Keratinocyte (primary cell): ENCODE data around the gene ADISSP. TPM values are rescaled to one million over a fixed set of nuclear protein-coding genes. Genes with fewer than 3 reads are reported as not detected.

Experiments used
- DNase-seq: peaks from one replicate; pipeline ENCODE4 v3.0.0-alpha.2; 2011; ENCODE audit warnings: low read depth, missing footprints, low spot score
- FAIRE-seq: peaks from 2 replicates; lab custom pipeline; 2011; peaks lifted over from hg19 to GRCh38; lab: Jason Lieb, UNC
- H2AFZ ChIP-seq: 2 replicates; pipeline ENCODE4 v1.6.0; 2012; ENCODE audit warnings: low read length, control low read depth, inconsistent platforms; ENCODE audit not compliant: control insufficient read depth
- H3K27ac ChIP-seq: 2 replicates; pipeline ENCODE4 v1.5.1; 2011; ENCODE audit warnings: low read length; ENCODE audit not compliant: control insufficient read depth, insufficient read depth
- H3K27me3 ChIP-seq: 3 replicates; pipeline ENCODE4 v1.6.0; 2011; ENCODE audit warnings: low read length; ENCODE audit not compliant: control insufficient read depth, insufficient read depth; ENCODE audit errors: extremely low read depth
- H3K36me3 ChIP-seq, 2 experiments: 2 replicates in 1 of 2; 3 replicates in 1 of 2; pipeline ENCODE4 v1.5.1; 2011; ENCODE audit warnings: low read length in 2 of 2, mild to moderate bottlenecking in 1 of 2; ENCODE audit not compliant: control insufficient read depth in 2 of 2, insufficient read depth in 2 of 2; ENCODE audit errors: extremely low read depth in 1 of 2
- H3K4me1 ChIP-seq: 3 replicates; pipeline ENCODE4 v1.5.1; 2011; ENCODE audit warnings: low read length; ENCODE audit not compliant: control insufficient read depth, insufficient read depth; ENCODE audit errors: extremely low read depth
- H3K4me2 ChIP-seq: 3 replicates; pipeline ENCODE4 v1.6.0; 2011; ENCODE audit warnings: low read depth, low read length; ENCODE audit not compliant: control insufficient read depth, insufficient read depth; ENCODE audit errors: extremely low read depth
- H3K4me3 ChIP-seq, 3 experiments: fragments of 200-600 bp in 1 of 3; sonication (generic) in 1 of 3; 2 replicates in 2 of 3; 3 replicates in 1 of 3; pipeline ENCODE4 v1.5.1; 2011 to 2016; ENCODE audit warnings: low read length in 3 of 3, mild to moderate bottlenecking in 3 of 3, control low read depth in 2 of 3, inconsistent platforms in 1 of 3, low read depth in 1 of 3, mixed read lengths in 1 of 3, mixed run types in 1 of 3, moderate library complexity in 1 of 3; ENCODE audit not compliant: control insufficient read depth in 2 of 3, insufficient read depth in 2 of 3; ENCODE audit errors: extremely low read depth in 1 of 3
- H3K79me2 ChIP-seq: 2 replicates; pipeline ENCODE4 v1.6.0; 2012; ENCODE audit warnings: low read length; ENCODE audit not compliant: control insufficient read depth, insufficient read depth
- H3K9ac ChIP-seq: 3 replicates; pipeline ENCODE4 v1.6.0; 2011; ENCODE audit warnings: low read length; ENCODE audit not compliant: control insufficient read depth, insufficient read depth; ENCODE audit errors: extremely low read depth
- H3K9me1 ChIP-seq: 3 replicates; pipeline ENCODE4 v1.6.0; 2011; ENCODE audit warnings: low read length; ENCODE audit not compliant: control insufficient read depth, insufficient read depth; ENCODE audit errors: extremely low read depth
- H3K9me3 ChIP-seq: 2 replicates; pipeline ENCODE4 v1.5.1; 2012; ENCODE audit warnings: low read depth, low read length; ENCODE audit not compliant: control insufficient read depth
- H4K20me1 ChIP-seq: 3 replicates; pipeline ENCODE4 v1.6.0; 2011; ENCODE audit warnings: low read length; ENCODE audit not compliant: control insufficient read depth, insufficient read depth; ENCODE audit errors: extremely low read depth
- CTCF ChIP-seq, 3 experiments: IDR thresholded peaks in 1 of 3; conservative IDR thresholded peaks in 1 of 3; optimal IDR thresholded peaks in 1 of 3; 2 replicates in 2 of 3; 3 replicates in 1 of 3; pipeline versions ENCODE3 to v1.5.1; 2011; ENCODE audit warnings: low read length in 3 of 3, mild to moderate bottlenecking in 3 of 3, moderate library complexity in 2 of 3, control low read depth in 1 of 3, inconsistent platforms in 1 of 3; ENCODE audit not compliant: insufficient read depth in 2 of 3; ENCODE audit errors: extremely low read depth in 1 of 3
- EZH2 ChIP-seq: IDR thresholded peaks from one replicate; pipeline ENCODE4 v1.6.1; 2012; ENCODE audit warnings: inconsistent platforms, mild to moderate bottlenecking, low read length, moderate library complexity
- dilution Hi-C: fragments of 300-500 bp; cut with MboI; formaldehyde crosslinking; loops from one replicate; pipeline ENCODE4 v1.7.0; 2020; ENCODE audit warnings: low sequenced_read_pairs; ENCODE audit not compliant: extremely low pct_ligation_motif_present
- polyA plus RNA-seq, 5 experiments: library from polyadenylated mRNA; depleted of rRNA in 3 of 5; stranded (reverse) in 3 of 5; stranded (forward) in 1 of 5; unstranded in 1 of 5; fragments of >200 nt; gene quantifications; 1 replicate in 1 of 5; 2 replicates in 3 of 5; 3 replicates in 1 of 5; pipeline versions ENCODE4 v1.2.1 to v1.2.3, GENCODE V29; 2011 to 2012; ENCODE audit warnings: missing spikeins in 2 of 5, low read depth in 1 of 5, low replicate concordance in 1 of 5

The ADISSP gene
- polyA plus RNA-seq, 1 donor (not counting 4 experiments of a cell fraction or from before 2014, with no cell fraction given): 28.2 TPM

GRCh38 chr20:3811467-3812258 lies 44.1 kb upstream of the ADISSP start:
- H3K27me3 ChIP-seq: no peaks in the 10 kb centered on the region
- no peaks in the 10 kb centered on the region for H3K79me2 ChIP-seq
- H3K4me2 ChIP-seq: peak overlapping the region; percentile 80
- H3K9me1 ChIP-seq: no peaks in the 10 kb centered on the region
- dilution Hi-C loops: no loop called here
- peak overlapping the region; percentile 83 for H3K9ac ChIP-seq
- H3K36me3 ChIP-seq: no peaks in the 10 kb centered on the region
- no peaks in the 10 kb centered on the region for H4K20me1 ChIP-seq
- DNase-seq (peak; percentile 95), FAIRE-seq (peak; percentile 51)
- peak overlapping the region; percentile 97 for H3K27ac ChIP-seq
- H3K4me1 ChIP-seq: peaks cover 45% of the 10 kb centered on the region
- peak overlapping the region; percentile 40 for H2AFZ ChIP-seq
- no peaks in the 10 kb centered on the region for H3K9me3 ChIP-seq
- H3K4me3 ChIP-seq: peak overlapping the region; percentile 20 to 62 (median 35)
- TF ChIP-seq CTCF (optimal IDR thresholded peaks at IDR 0.05 in 1 of 3, IDR thresholded peaks at IDR 0.05 in 1 of 3, conservative IDR thresholded peaks at IDR 0.05 in 1 of 3; ENCODE audit: extremely low read depth in 1 of 3, insufficient read depth in 2 of 3, low read length in 3 of 3) (no peak), EZH2 (no peak)

GRCh38 chr20:3808544-3808943 lies 41.0 kb upstream of the ADISSP start:
- Histone ChIP-seq H4K20me1 (no peaks in the 10 kb centered on the region), H3K4me3 (no peak overlapping the region), H3K4me2 (peak overlapping the region; percentile 76), H3K9me1 (no peaks in the 10 kb centered on the region), H3K4me1 (peaks cover 71% of the 10 kb centered on the region), H3K27me3 (no peaks in the 10 kb centered on the region), H3K9ac (peak overlapping the region; percentile 88), H3K27ac (peak overlapping the region; percentile 99), H3K9me3 (no peaks in the 10 kb centered on the region), H3K79me2 (no peaks in the 10 kb centered on the region), H2AFZ (no peak overlapping the region), H3K36me3 (peaks cover 1 to 21% of the 10 kb centered on the region in 2 experiments)
- TF ChIP-seq CTCF (optimal IDR thresholded peaks at IDR 0.05 in 1 of 3, IDR thresholded peaks at IDR 0.05 in 1 of 3, conservative IDR thresholded peaks at IDR 0.05 in 1 of 3; ENCODE audit: extremely low read depth in 1 of 3, insufficient read depth in 2 of 3, low read length in 3 of 3): no peak
- no peak for TF ChIP-seq EZH2
- DNase-seq (no peak), FAIRE-seq (no peak)
- dilution Hi-C loops: no loop called here
